Skeletal muscle satellite cell (primary cell): ENCODE results near the gene LNX1.
"Not testable (repeated sequence)": the region's sequence is repeated elsewhere in the genome, so short reads cannot be mapped to it uniquely, and the experiment has no call there.

Experiments used
- H3K27me3 ChIP-seq: 2 replicates; pipeline ENCODE4 v1.7.0; 2013; ENCODE audit warnings: low read length; ENCODE audit not compliant: control insufficient read depth, insufficient read depth
- H3K36me3 ChIP-seq: 2 replicates; pipeline ENCODE4 v1.7.0; 2013; ENCODE audit warnings: mild to moderate bottlenecking, control low read depth, low read length; ENCODE audit not compliant: insufficient read depth
- H3K4me1 ChIP-seq: 2 replicates; pipeline ENCODE4 v1.7.0; 2013; ENCODE audit warnings: low read length; ENCODE audit not compliant: control insufficient read depth, insufficient read depth
- H3K4me2 ChIP-seq: 2 replicates; pipeline ENCODE4 v1.7.0; 2013; ENCODE audit warnings: mild to moderate bottlenecking, low read length
- H3K4me3 ChIP-seq: 2 replicates; pipeline ENCODE4 v1.7.0; 2013; ENCODE audit warnings: low read length
- H3K9ac ChIP-seq: 2 replicates; pipeline ENCODE4 v1.7.0; 2013; ENCODE audit warnings: mild to moderate bottlenecking, low read depth, low read length, moderate library complexity
- H3K9me3 ChIP-seq: replicated peaks from 2 replicates; pipeline ENCODE4 v1.7.0; 2013; ENCODE audit warnings: mild to moderate bottlenecking, control low read depth, low read length

The LNX1 gene

DNA sequence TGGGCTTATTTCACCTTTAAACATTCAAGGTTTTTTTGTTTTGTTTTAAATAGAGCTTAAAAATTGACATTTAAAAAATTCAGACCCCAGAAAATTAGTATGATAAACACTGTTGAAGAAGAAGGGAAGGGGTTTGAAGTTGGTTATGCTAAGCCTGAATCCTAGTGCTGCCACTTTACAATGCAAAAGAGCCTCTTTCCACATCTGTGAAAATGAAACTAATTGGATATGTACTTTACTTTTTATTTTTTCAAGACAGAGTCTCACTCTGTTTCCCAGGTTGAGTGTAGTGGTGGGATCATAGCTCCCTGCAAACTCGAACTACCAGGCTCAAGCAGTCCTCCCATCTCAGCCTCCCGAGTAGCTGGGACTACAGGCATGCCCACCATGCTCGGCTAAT, 172.1 kb downstream of the LNX1 start:
- Histone ChIP-seq H3K4me1 (no peaks in the 10 kb centered on the region), H3K4me3 (no peak overlapping the region), H3K9me3 (no peaks in the 10 kb centered on the region), H3K36me3 (peaks cover 13% of the 10 kb centered on the region), H3K27me3 (no peaks in the 10 kb centered on the region), H3K4me2 (no peak overlapping the region), H3K9ac (no peak overlapping the region)

DNA sequence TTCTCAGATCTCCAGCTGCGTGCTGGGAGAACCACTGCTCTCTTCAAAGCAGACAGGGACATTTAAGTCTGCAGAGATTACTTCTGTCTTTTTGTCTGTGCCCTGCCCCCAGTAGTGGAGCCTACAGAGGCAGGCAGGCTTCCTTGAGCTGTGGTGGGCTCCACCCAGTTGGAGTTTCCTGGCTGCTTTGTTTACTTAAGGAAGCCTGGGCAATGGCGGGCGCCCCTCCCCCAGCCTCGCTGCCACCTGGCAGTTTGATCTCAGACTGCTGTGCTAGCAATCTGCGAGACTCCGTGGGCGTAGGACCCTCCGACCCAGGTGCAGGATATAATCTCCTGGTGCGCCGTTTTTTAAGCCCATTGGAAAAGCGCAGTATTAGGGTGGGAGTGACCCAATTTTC, 181.8 kb downstream of the LNX1 start:
- not testable (repeated sequence) for H3K27me3 ChIP-seq, H3K36me3 ChIP-seq, H3K4me3 ChIP-seq, H3K4me2 ChIP-seq, H3K9ac ChIP-seq, H3K9me3 ChIP-seq, H3K4me1 ChIP-seq
